CD4-positive, alpha-beta T cell (primary cell): Measurements from ENCODE around the gene MTHFD2L. TPM values are rescaled to one million over a fixed set of nuclear protein-coding genes. Genes with fewer than 3 reads are reported as not detected.

Source experiments
- ATAC-seq: fragments of 200-7000 bp; cut with Tn5 transposase; one replicate; pipeline ENCODE4 v1.10.0; 2022; ENCODE audit warnings: mild to moderate bottlenecking; ENCODE audit not compliant: poor library complexity
- CTCF ChIA-PET: fragments of 350-600 bp; sonication (Branson Sonifier 250); formaldehyde crosslinking; loops from one replicate; lab custom pipeline; 2021; ENCODE audit warnings: antibody characterized with exemption, inconsistent platforms; lab: Charles Lee
- POLR2A ChIA-PET: fragments of 350-600 bp; sonication (Branson Sonifier 250); formaldehyde crosslinking; loops from one replicate; lab custom pipeline; 2021; ENCODE audit warnings: antibody characterized with exemption, inconsistent platforms; lab: Charles Lee
- DNase-seq, 14 experiments: peaks; one replicate each; pipeline ENCODE4 v3.0.0-alpha.2; 2013 to 2020; ENCODE audit warnings: mixed read lengths in 2 of 14
- H3K27ac ChIP-seq, 2 donors: one replicate each; pipeline versions ENCODE4 v1.5.1 to v1.7.0; 2013; ENCODE audit warnings: low read length in 2 of 2, low read depth in 1 of 2, mild to moderate bottlenecking in 1 of 2
- H3K27me3 ChIP-seq, 2 experiments: 1 replicate in 1 of 2; 2 replicates in 1 of 2; pipeline versions ENCODE4 v1.6.1 to v1.7.0; 2013; ENCODE audit warnings: low read length in 2 of 2, control low read depth in 1 of 2, mild to moderate bottlenecking in 1 of 2, moderate library complexity in 1 of 2; ENCODE audit not compliant: insufficient read depth in 2 of 2, control insufficient read depth in 1 of 2
- H3K36me3 ChIP-seq: one replicate; pipeline ENCODE4 v1.6.1; 2013; ENCODE audit warnings: low read length, control low read depth; ENCODE audit not compliant: insufficient read depth
- H3K4me1 ChIP-seq: one replicate; pipeline ENCODE4 v1.6.1; 2013; ENCODE audit warnings: low read length, control low read depth; ENCODE audit not compliant: insufficient read depth
- H3K4me3 ChIP-seq: one replicate; pipeline ENCODE4 v1.5.1; 2013; ENCODE audit warnings: mild to moderate bottlenecking, low read length, moderate library complexity
- H3K9me3 ChIP-seq, 2 experiments: 1 replicate in 1 of 2; 2 replicates in 1 of 2; pipeline versions ENCODE4 v1.6.1 to v1.7.0; 2013; ENCODE audit warnings: low read length in 2 of 2, mild to moderate bottlenecking in 2 of 2, control low read depth in 1 of 2, moderate library complexity in 1 of 2; ENCODE audit not compliant: control insufficient read depth in 1 of 2, insufficient read depth in 1 of 2
- H3K27ac Mint-ChIP-seq: one replicate; pipeline ENCODE4 v1.8.0; 2020; ENCODE audit warnings: mixed read lengths
- H3K27me3 Mint-ChIP-seq: one replicate; pipeline ENCODE4 v1.8.0; 2021; ENCODE audit warnings: mixed read lengths
- H3K36me3 Mint-ChIP-seq: one replicate; pipeline ENCODE4 v1.8.0; 2021; ENCODE audit warnings: low read depth, mixed read lengths
- H3K4me1 Mint-ChIP-seq: one replicate; pipeline ENCODE4 v1.8.0; 2021; ENCODE audit warnings: low read depth, mixed read lengths
- H3K4me3 Mint-ChIP-seq: one replicate; pipeline ENCODE4 v1.8.0; 2020; ENCODE audit warnings: mild to moderate bottlenecking, mixed read lengths
- H3K9me3 Mint-ChIP-seq: one replicate; pipeline ENCODE4 v1.8.0; 2020; ENCODE audit warnings: mixed read lengths
- intact Hi-C, 2 experiments: fragments of 100-400 bp; cut with DNase I in 1 of 2; cut with micrococcal nuclease in 1 of 2; formaldehyde crosslinking; loops; one replicate each; pipeline versions ENCODE4 v1.15.1 to v1.9.0; 2023 to 2025; cut with DNase I, micrococcal nuclease
- total RNA-seq, 174 experiments: library from RNA in 2 of 174; stranded (reverse) in 2 of 174; gene quantifications; one replicate each; pipeline ENCODE4 v1.2.3 and lab custom pipeline; 2021 to 2026
- TF ChIP-seq, protein P1 (sequence below): fragments of 200-600 bp; IDR thresholded peaks from one replicate; pipeline ENCODE4 v1.8.0; 2022; ENCODE audit warnings: antibody characterized with exemption, mild to moderate bottlenecking

Gene MTHFD2L
- total RNA-seq, 2 experiments from 2014 or later = 13.7 to 14.4 TPM

DNA sequence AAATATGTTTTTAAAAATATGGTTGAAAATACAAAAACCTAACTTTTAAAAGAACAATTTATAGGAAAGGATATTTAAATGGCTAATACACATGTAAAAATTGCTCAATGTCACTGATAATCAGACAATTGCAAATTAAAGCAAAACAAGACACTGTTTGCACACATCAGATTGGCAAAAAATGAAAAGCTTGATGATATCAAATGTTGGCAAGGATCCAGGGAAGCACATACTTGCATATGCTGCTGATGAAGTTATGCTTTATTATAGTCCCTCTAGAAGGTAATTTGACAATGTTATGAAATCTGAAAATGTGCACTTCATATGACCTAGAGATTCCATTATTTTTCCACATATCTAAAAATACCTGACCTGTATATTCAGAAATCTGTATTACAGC lies 104.6 kb downstream of the MTHFD2L start:
- H3K9me3 ChIP-seq = no peaks in the 10 kb centered on the region
- Mint-ChIP-seq H3K4me3 (no peak overlapping the region), H3K9me3 (no peaks in the 10 kb centered on the region), H3K4me1 (no peaks in the 10 kb centered on the region), H3K27me3 (no peaks in the 10 kb centered on the region), H3K27ac (no peak overlapping the region), H3K36me3 (no peaks in the 10 kb centered on the region)
- ATAC-seq (no peak), DNase-seq (no peak)
- H3K27me3 ChIP-seq = no peaks in the 10 kb centered on the region
- no peak overlapping the region for H3K4me3 ChIP-seq
- TF ChIP-seq, protein P1, sequence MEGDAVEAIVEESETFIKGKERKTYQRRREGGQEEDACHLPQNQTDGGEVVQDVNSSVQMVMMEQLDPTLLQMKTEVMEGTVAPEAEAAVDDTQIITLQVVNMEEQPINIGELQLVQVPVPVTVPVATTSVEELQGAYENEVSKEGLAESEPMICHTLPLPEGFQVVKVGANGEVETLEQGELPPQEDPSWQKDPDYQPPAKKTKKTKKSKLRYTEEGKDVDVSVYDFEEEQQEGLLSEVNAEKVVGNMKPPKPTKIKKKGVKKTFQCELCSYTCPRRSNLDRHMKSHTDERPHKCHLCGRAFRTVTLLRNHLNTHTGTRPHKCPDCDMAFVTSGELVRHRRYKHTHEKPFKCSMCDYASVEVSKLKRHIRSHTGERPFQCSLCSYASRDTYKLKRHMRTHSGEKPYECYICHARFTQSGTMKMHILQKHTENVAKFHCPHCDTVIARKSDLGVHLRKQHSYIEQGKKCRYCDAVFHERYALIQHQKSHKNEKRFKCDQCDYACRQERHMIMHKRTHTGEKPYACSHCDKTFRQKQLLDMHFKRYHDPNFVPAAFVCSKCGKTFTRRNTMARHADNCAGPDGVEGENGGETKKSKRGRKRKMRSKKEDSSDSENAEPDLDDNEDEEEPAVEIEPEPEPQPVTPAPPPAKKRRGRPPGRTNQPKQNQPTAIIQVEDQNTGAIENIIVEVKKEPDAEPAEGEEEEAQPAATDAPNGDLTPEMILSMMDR = no peak
- ChIA-PET CTCF (no interaction called here), POLR2A (no interaction called here)
- no peaks in the 10 kb centered on the region for H3K36me3 ChIP-seq
- H3K4me1 ChIP-seq = no peaks in the 10 kb centered on the region
- H3K27ac ChIP-seq = no peak overlapping the region
- intact Hi-C loops = no loop called here

DNA sequence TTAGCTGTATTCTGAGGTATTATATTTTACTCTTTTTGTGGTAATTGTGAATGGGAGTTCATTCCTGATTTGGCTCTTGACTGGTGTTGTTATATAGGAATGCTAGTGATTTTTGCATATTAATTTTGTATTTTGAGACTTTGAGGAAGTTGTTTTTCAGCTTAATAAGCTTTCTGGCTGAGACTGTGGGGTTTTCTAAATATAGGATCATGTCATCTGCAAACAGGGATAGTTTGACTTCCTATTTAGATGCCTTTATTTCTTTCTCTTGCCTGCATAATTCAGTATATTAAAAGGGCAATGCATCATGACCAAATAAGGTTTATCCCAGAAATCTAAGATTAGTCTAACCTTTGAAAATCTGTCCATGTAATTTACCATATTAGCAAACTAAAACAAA lies 105.6 kb downstream of the MTHFD2L start:
- peaks cover 4% of the 10 kb centered on the region for H3K4me1 Mint-ChIP-seq
- no peak for ATAC-seq
- ChIA-PET POLR2A (no interaction called here), CTCF (no interaction called here)
- H3K27me3 Mint-ChIP-seq = no peaks in the 10 kb centered on the region
- Histone ChIP-seq H3K36me3 (no peaks in the 10 kb centered on the region), H3K4me1 (no peaks in the 10 kb centered on the region), H3K4me3 (no peak overlapping the region), H3K27ac (no peak overlapping the region), H3K9me3 (no peaks in the 10 kb centered on the region), H3K27me3 (no peaks in the 10 kb centered on the region)
- no peak overlapping the region for H3K4me3 Mint-ChIP-seq
- TF ChIP-seq, protein P1 = no peak
- no peaks in the 10 kb centered on the region for H3K9me3 Mint-ChIP-seq
- no peak overlapping the region for H3K27ac Mint-ChIP-seq
- H3K36me3 Mint-ChIP-seq = no peaks in the 10 kb centered on the region
- intact Hi-C loops = no loop called here
- DNase-seq = no peak

DNA sequence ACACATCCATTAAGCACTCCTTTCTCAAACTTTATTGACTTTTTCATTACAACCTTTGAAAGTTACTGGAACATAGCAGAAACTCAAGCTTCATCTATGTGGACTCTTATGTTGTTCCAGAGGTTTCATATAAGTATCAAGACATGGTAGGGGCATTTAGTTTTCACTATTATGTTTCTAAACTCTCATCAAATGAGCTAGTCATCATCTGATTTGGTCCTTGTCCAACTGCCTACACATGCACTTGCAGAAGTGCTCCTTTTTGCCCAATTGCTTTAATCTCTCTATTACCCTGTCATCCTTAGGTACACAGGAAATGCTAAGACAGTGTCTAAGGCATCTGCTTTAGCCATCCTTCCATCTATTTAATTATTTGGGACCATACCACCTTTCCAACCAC lies 108.2 kb downstream of the MTHFD2L start:
- Mint-ChIP-seq H3K4me3 (no peak overlapping the region), H3K27me3 (no peaks in the 10 kb centered on the region), H3K9me3 (no peaks in the 10 kb centered on the region), H3K36me3 (no peaks in the 10 kb centered on the region), H3K4me1 (peaks cover 4% of the 10 kb centered on the region), H3K27ac (no peak overlapping the region)
- Histone ChIP-seq H3K4me1 (no peaks in the 10 kb centered on the region), H3K27ac (no peak overlapping the region), H3K9me3 (no peaks in the 10 kb centered on the region), H3K4me3 (no peak overlapping the region), H3K36me3 (no peaks in the 10 kb centered on the region), H3K27me3 (no peaks in the 10 kb centered on the region)
- TF ChIP-seq, protein P1 = no peak
- DNase-seq (no peak), ATAC-seq (no peak)
- ChIA-PET POLR2A (no interaction called here), CTCF (interaction anchor here (1.1 to 1.6 kb wide), 2 partner anchors 33 to 37 kb away, joined by 3 to 4 read pairs; no protein-coding TSS in a partner anchor)
- intact Hi-C loops = no loop called here
